Measurements from ENCODE around the gene FMO1. TPM values are rescaled to one million over a fixed set of nuclear protein-coding genes. Genes with fewer than 3 reads are reported as not detected.

FMO1 gene
- total and polyA plus RNA-seq, 10 of the 15 experiments (the other 5 are each of a cell fraction or from before 2014, with no cell fraction given) = not detected

DNA sequence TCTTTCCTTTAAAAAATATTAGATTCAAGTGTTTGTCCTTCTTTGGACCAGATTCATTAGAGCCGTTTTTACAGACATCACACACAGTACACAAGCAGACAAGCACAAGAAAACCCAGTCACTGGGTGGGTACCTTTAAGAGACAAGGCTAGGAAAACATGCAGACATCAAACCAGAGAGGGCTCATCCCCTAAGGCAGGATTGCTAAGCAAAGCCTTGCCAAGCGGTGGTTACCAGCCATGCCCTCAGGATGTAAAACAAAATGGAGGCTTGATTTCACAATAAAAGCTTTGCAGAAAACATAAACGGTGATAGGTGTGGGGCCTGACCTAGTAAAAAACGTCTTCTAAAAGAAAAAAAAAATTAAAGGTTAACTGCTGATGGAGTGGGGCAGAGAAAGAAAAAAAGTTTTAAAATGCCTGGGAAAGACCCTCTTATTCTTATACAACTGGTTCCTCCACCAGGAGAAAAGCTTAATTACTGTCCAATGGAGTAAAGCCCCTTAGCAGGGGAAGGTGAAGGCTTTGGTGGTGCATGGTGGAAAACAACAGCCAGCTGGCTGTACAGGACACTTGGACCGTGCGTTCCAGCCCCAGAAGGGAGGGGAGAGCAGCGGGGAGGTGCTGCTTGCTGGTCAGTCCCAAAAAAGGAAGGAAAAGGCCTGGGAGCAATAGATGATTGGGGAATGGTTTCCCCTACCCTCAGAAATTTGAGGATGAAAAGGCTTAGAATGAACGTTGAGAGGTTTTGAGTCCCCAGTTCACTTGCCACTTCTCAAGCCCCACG is 30.4 kb upstream of the FMO1 start:
- no peak for FAIRE-seq
- BruUV-seq (replicated peaks) = no TSS peak
- Histone ChIP-seq H2AFZ (ENCODE audit: control insufficient read depth, low read depth, low read length) (no peak overlapping the region), H3K27me3 (replicated peaks in 1 of 2; ENCODE audit: control insufficient read depth in 2 of 2, insufficient read depth in 2 of 2, low read length in 1 of 2) (no peaks in the 10 kb centered on the region), H3K4me3 (no peak overlapping the region), H3K4me1 (ENCODE audit: control insufficient read depth, insufficient read depth, low read length) (no peaks in the 10 kb centered on the region), H3K9me3 (replicated peaks; ENCODE audit: control insufficient read depth, insufficient read depth, low read length) (no peaks in the 10 kb centered on the region), H3K4me2 (ENCODE audit: control insufficient read depth, insufficient read depth) (no peak overlapping the region), H3K27ac (ENCODE audit: control insufficient read depth, insufficient read depth) (no peak overlapping the region), H4K20me1 (ENCODE audit: control insufficient read depth, insufficient read depth) (no peaks in the 10 kb centered on the region), H3K9ac (ENCODE audit: control insufficient read depth, insufficient read depth, low read length) (no peak overlapping the region), H3K79me2 (ENCODE audit: control insufficient read depth, insufficient read depth, low read length) (no peaks in the 10 kb centered on the region), H3K36me3 (ENCODE audit: control insufficient read depth in 2 of 2, insufficient read depth in 2 of 2, low read length in 1 of 2) (no peaks in the 10 kb centered on the region)
- no peak for ATAC-seq
- RAD21 ChIA-PET (ENCODE audit: unreplicated experiment) = no interaction called here
- WGBS (ENCODE audit: insufficient coverage, insufficient replicate concordance, low lambda C conversion rate, missing lambda C conversion rate) = 24% methylated on average over 9 of the region's 9 CpGs
- TF ChIP-seq TCF3 (IDR thresholded peaks at IDR 0.05; ENCODE audit: borderline replicate concordance, insufficient read depth, low read depth, low read length) (no peak), KLF5 (IDR thresholded peaks at IDR 0.05; ENCODE audit: partially characterized antibody) (no peak), NFIC (IDR thresholded peaks at IDR 0.05; ENCODE audit: low read depth, low read length) (no peak), MEF2A (IDR thresholded peaks at IDR 0.05; ENCODE audit: insufficient read depth, low read depth, low read length) (no peak), TARDBP (IDR thresholded peaks at IDR 0.05; ENCODE audit: borderline replicate concordance) (no peak), SIX5 (IDR thresholded peaks at IDR 0.05; ENCODE audit: low read depth, low read length, severe bottlenecking) (no peak), ATF7 (IDR thresholded peaks at IDR 0.05; ENCODE audit: low read depth) (no peak), SREBF2 (IDR thresholded peaks at IDR 0.05; ENCODE audit: low read length) (no peak), NR2C1 (IDR thresholded peaks at IDR 0.05) (no peak), KDM1A (IDR thresholded peaks at IDR 0.05; ENCODE audit: borderline replicate concordance) (no peak), RAD21 (IDR thresholded peaks at IDR 0.05; ENCODE audit: insufficient read depth, low read depth, low read length) (no peak), TBL1XR1 (IDR thresholded peaks at IDR 0.05; ENCODE audit: low read depth, low read length) (no peak), NRF1 (conservative IDR thresholded peaks at IDR 0.05; ENCODE audit: low read depth, low read length) (no peak), ZNF217 (IDR thresholded peaks at IDR 0.05) (no peak)
- TF ChIP-seq, protein P1, sequence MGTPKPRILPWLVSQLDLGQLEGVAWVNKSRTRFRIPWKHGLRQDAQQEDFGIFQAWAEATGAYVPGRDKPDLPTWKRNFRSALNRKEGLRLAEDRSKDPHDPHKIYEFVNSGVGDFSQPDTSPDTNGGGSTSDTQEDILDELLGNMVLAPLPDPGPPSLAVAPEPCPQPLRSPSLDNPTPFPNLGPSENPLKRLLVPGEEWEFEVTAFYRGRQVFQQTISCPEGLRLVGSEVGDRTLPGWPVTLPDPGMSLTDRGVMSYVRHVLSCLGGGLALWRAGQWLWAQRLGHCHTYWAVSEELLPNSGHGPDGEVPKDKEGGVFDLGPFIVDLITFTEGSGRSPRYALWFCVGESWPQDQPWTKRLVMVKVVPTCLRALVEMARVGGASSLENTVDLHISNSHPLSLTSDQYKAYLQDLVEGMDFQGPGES (IDR thresholded peaks at IDR 0.05) = no peak
- TF ChIP-seq, protein P2, sequence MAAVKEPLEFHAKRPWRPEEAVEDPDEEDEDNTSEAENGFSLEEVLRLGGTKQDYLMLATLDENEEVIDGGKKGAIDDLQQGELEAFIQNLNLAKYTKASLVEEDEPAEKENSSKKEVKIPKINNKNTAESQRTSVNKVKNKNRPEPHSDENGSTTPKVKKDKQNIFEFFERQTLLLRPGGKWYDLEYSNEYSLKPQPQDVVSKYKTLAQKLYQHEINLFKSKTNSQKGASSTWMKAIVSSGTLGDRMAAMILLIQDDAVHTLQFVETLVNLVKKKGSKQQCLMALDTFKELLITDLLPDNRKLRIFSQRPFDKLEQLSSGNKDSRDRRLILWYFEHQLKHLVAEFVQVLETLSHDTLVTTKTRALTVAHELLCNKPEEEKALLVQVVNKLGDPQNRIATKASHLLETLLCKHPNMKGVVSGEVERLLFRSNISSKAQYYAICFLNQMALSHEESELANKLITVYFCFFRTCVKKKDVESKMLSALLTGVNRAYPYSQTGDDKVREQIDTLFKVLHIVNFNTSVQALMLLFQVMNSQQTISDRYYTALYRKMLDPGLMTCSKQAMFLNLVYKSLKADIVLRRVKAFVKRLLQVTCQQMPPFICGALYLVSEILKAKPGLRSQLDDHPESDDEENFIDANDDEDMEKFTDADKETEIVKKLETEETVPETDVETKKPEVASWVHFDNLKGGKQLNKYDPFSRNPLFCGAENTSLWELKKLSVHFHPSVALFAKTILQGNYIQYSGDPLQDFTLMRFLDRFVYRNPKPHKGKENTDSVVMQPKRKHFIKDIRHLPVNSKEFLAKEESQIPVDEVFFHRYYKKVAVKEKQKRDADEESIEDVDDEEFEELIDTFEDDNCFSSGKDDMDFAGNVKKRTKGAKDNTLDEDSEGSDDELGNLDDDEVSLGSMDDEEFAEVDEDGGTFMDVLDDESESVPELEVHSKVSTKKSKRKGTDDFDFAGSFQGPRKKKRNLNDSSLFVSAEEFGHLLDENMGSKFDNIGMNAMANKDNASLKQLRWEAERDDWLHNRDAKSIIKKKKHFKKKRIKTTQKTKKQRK (IDR thresholded peaks at IDR 0.05; ENCODE audit: low read depth, low read length) = no peak
- TF ChIP-seq, protein P3, sequence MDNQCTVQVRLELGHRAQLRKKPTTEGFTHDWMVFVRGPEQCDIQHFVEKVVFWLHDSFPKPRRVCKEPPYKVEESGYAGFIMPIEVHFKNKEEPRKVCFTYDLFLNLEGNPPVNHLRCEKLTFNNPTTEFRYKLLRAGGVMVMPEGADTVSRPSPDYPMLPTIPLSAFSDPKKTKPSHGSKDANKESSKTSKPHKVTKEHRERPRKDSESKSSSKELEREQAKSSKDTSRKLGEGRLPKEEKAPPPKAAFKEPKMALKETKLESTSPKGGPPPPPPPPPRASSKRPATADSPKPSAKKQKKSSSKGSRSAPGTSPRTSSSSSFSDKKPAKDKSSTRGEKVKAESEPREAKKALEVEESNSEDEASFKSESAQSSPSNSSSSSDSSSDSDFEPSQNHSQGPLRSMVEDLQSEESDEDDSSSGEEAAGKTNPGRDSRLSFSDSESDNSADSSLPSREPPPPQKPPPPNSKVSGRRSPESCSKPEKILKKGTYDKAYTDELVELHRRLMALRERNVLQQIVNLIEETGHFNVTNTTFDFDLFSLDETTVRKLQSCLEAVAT (IDR thresholded peaks at IDR 0.05) = no peak
- no peak for DNase-seq (ENCODE audit: low read depth, low spot score)
- POLR2A ChIA-PET = no interaction called here
- CTCF ChIA-PET = interaction anchor here (0.9 kb wide), 1 partner anchor 32 kb away, joined by 3 read pairs; no protein-coding TSS in a partner anchor
- intact Hi-C loops (cut with micrococcal nuclease; ENCODE audit: unreplicated experiment) = no loop called here
- SMC1A ChIA-PET (ENCODE audit: uncharacterized antibody, unreplicated experiment) = no interaction called here
- in situ Hi-C loops (cut with MboI) = no loop called here
